HG02885 (cell line): Measurements from ENCODE around the gene B3GALT4.

ENCODE experiments used
- ATAC-seq: cut with Tn5 transposase; IDR thresholded peaks from one replicate; pipeline ENCODE4 v1.9.1; 2021; ENCODE audit warnings: mild to moderate bottlenecking; ENCODE audit not compliant: unreplicated experiment, poor library complexity

Gene B3GALT4

DNA sequence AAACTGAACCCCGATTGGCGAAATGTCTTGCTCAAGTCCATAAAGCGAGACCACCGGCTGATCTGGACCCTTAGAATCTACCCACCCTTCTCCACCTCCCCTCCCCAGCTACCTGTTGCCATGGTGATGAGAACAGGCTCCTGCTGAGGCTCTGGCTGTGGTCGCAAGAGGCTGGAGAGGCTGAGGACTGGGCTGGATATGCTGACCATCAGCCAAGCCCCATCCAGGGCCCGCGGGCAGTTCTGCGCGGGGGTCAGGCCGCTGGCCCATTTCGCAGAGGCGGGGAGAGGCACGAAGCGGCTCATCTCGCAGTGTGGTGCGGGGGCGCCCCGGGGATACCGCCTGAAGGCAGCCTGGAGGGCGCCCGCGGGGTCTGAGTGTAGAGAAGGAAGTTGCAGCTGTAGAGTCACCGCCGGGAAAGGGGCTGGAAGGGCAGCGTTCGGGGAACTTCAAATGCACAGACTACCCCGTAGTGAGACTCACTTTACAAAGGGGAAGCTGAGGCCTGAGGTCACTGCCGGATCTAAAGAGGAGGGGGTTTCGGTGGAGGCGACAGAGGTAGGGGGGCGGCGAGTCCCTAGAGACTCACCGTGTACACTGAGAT is 36.3 kb downstream of the B3GALT4 start:
- ATAC-seq, result no peak

DNA sequence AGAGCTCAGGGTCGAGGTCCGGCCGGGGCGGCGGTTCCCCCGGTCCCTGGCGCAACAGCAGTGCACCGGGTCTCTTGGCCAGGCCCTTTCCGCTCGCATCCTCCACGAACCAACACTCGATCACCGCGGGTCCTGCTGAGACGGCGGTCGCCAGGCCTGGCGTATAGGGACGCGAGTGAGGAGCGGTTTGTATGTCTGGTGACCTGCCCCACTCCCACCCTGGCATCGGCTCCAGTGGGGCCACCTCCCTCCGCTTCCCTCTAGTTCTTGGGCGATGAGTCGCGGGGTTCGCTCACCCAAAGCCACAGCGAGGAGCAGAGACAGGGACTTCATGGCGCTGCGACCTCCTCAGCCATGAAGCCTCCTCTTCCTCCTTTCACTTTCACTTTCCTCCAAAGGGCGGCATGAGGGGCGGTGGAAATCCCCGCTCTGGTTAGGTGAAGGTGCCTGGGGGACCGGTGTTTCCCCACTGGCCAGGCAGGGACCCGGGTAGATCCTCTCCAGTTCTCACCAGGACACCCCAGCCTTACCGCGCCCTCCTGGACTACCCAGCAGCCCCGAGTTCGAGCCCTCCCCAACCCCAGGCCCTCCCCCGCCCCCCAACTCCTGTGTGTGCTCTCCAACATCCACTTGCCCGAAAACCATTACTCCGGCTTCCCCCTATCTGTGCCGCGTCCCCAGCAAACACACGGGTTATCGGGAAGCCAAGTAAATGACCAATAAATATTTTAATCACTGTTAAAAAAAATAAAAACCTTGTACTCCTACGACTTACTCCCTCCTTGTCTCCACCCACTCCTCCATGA is 37.0 kb downstream of the B3GALT4 start, which contains the start of gene TAPBP:
Gene TAPBP, minus strand, starts transcription at position 370 of the 806 bp plus-strand sequence. Its CDS starts 37 bp downstream, at position 333.
- peak; percentile 33 for ATAC-seq

DNA sequence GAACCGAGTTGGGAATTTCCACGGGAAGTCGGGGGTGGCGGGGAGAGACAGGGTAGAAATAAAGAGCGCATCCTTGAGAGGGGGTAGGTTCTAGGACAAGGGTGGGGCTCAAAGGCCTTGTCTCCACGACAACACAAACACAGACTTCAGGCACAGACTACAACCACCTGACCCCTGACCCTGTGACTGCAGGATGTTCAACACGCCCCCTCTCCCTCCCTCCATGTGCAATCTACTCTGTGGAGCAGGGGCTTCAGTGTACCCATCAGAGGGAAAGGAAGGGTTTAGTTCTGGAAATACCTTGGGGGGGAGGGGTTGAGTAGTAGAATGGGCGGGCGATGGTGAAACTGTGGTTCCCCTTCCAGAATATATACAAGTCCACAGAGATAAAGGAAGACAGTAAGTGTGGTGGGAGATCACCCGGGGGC is 37.6 kb downstream of the B3GALT4 start:
- ATAC-seq, result no peak

DNA sequence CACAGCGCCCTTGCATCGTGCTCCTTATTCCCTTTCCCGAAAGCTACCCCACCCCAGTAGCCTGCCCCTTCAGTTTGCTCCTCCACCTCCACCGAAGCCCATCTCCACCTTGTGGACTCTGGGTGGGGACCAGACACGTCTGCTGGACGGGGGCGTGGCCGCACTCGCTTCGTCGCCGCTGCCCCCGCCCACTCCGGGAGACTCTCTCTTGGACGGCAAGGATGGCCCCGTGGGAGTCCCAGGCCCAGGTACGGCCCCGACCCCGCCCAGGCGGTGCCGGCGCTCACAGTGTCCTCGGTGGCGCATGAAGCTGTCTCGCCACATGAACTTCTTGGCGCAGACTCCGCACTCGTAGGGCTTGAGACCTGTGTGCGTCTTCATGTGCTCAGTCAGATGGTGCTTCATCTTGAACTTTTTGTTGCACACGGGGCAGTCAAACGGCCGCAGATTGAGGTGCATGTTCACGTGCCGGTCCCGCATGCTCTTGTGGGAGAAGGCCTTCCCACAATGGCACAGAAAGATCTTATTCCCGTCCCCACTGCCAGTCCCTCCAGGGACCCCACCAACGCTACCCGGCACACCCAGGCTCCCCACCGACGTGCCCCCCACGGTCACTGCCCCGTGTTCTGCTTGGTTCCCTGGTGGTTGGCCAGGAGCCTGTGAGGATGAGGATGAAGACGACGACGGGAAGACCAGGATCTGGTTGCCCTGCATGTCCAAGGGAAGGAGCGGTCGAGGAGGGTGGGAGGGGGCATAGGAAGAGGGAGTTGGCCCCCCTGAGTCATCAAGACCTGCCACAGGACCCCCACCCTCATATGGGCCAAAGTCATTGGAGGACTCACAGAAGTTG is 38.2 kb downstream of the B3GALT4 start:
- ATAC-seq, result no peak

DNA sequence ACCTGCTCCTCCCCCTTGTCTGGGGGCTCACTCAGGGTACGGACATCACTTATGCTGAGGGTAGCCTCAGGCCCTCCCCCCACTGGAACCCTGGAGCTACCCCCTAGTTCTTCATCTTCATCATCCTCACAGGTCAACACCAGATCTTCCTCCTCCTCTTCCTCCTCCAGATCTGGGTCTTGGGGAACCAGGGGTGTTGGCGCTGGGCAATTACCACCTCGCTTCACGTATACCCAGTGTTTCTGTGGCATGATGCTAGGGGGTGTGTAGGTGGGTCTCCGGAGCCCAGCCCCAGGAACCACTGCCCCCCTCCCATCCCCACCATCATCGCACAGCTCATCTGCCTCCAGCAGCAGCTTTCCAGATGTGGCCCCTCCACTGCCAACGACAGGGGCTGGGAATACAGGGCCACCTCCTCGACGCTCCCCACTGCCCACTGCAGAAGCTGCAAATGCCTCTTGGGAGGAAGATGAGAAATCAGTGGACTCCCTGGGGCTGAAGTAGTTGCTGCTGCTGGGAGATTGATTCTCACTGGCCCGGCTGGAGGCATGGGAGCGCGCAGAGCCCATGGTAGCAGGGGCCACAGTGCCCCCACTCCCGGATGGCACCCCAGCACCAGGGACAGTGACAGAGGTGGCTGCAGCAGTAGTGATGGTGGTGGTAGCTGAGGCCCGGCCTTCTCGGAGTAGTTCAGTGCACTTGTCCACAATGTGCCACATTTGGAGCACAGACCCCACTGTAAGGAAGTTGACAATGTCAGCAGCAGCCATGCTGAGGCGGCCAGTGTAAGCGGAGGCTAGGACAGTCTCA is 39.1 kb downstream of the B3GALT4 start:
- no peak for ATAC-seq

DNA sequence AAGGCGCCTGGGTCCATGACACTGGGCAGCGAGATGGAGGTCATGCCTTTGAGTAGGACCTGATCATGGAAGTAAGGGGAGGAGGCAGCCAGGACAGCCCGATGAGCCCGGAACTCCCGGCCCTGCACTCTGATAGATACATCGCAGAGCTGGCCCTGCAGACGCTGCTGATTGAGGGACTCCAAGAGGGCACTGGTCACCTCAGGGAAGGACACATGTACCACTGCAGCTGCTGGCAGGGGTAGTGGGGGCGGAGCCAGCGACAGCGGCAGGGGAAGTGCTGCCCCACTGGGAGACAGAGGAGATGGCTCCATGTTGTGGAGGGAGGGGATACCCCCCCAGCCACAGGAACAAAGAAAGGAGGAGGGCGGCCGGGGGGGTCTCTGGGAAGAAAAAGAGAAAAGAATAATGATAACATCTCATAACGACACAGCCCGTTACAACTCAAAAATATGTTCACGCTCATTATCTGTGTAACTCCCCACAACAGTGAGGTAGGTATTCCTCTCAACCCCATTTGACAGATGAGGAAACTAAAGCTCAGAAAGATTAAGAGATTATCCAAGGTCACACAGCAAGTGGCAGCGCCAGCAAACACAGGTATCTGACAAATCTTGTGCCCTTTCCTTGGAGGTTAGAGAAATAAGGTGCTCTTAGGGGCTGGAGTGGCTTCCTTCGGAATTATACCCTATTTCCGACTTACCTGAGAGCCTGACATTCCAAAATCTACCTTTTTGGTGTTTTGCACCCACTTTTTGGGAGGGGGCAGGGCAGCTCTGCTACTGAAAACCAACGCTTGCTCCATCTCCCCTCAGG is 39.9 kb downstream of the B3GALT4 start:
- ATAC-seq, result no peak

DNA sequence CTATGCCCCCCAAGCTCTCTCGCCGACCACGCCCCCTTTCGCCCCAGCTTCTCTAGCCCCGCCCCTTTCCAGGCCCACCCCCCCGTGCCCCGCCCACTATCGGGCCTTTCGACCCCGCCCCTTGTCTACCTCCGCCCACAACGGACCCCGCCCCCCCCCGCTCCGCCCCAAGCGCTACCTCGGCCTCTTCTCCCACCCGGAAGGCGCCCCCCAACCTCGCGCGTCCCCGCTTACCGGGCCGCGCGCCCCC is 40.4 kb downstream of the B3GALT4 start:
- ATAC-seq, result no peak

DNA sequence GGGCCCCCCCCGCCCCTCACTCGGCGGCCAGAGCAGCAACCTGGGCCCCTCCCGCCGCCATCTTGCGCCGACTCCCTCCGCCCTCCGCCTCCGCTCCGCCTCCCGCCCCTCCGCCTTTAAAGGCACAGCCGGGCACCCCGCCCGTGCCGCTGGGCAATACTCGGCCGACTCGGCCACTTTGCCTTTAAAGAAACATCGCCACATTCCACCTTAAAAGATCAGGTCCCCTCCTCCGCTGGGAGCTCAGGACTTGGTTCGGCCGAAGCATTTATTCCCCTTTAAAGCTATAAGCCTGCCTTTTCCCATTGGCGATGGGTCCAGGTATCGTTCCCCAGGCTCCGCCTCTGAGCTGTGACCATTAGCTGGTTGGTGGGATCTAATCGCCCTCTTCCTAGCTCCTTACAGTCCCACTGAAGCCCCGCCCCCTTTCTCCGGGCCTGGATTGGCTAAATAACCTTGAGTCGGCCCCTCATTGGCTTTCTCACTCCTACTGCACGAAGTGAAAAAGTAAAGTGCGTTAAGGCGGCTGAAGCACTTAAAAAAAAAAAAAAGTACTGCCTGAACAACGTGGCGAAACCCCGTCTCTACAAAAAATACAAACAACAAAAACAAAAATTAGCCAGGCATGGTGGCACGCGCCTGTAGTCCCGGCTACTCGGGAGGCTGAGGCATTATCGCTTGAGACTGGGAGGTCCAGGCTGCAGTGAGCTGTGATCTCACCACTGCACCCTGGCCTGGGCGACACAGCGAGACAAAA is 40.9 kb downstream of the B3GALT4 start, which contains the start of gene ZBTB22:
Gene ZBTB22, minus strand, starts transcription at position 76 of the 757 bp plus-strand sequence. CDS start 828 bp downstream, outside the sequence.
- ATAC-seq, result peak; percentile 56

DNA sequence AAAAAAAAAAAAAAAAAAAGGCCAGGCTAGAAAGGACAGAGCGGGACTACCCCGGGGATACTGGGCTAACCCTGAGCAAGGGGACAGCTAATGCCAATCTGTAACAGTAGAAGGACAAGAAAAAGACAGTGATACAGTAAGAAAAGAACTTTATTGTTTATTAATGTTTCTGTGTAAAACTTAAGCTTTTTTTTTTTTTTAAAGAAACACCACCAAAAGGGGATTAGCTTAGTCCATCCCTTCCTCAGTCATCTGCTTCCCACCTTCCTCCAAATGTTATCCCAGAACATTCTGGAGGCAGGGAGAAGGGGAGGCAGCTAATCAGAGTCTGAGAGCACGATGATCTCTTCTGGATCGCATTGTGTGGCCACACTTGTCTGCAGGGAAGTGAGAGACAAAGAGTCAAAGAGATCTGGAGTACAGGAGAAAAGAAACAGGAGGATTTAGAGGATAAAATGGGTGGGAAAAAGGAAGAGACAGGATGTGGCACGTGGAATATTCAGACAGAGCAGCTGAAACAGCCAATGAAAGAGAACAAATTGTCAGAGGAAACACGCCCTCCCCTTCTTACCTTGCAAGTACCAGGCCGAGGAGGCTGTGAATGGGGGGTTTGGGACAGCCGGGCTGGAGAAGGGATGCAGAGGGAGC is 41.6 kb downstream of the B3GALT4 start:
- no peak for ATAC-seq

DNA sequence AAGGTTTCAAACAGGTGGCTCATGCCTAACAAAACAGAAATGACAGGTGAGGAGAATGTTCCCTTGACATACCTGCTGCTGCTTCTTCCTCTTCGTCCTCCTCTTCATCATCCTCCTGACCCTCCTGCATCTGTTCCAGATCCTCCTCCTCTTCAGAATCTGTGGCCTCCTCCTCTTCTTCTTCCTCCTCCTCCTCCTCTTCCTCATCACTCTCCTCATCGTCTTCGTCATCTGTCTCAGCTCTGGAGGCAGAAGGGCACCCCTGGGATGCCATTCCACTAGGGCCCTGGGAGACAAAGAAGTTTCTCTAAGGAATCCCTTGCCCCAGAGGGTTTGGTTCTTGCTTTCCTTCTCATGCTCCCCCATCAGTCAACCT is 43.0 kb downstream of the B3GALT4 start:
- no peak for ATAC-seq

DNA sequence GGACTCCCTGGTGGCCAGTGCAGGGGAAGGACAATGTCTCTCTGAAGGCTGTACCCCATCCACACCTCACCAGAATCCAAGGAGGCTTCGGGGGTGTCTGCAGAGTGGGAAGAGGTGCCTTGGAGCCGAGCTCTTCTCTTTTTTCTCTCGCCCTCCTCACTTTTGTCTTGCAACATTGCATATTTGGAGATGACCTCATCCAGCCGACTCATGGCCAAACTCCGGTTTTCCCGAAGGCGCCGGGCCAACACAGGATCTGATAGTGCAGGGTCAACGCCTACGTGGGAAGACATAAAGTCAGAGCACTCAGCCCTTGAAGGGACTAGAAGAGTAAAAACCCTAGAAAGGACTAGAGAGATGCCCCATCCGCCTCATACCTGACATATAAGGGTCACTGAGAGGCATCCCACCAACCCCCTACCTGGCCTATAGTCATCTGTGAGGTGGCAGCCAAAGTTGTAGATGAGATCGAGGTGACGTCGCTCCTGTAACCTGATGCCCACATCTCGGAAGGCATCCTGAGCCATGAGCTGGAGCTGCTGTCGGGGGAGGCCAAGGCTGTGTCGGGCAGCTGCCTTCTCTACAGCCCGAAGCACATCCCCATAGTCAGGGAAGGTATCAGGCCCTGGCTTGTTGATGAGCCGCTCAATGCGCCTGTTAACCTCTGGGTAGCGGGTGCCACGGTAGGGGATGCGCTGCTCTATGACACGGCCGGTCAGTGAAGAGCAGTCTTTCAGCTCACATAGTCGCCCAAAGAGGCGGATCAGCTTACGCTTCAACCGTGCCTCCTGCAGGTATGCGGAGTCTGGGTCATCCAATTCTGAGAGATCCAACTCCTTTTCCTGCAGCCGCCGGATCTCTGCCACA is 43.6 kb downstream of the B3GALT4 start:
- ATAC-seq, result no peak

DNA sequence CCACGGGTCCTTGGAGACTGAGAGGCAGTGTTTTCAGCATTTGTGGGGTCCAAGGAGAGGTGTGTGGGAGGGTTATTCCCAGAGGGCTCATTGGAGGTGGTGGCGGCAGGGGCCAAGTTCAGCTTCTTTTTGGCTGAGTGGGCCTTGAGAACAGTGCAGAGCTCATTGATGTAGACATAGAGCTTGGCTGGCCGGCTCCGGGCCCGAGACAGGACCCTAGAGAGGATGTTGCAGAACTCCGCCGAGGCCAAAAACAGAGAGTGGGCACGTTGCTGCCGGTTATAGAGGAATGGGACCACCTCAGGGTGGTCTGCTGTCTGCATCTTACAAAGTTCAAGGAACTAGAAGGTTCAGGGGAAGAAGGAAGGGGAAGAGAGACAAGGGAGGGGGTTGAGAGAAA is 44.3 kb downstream of the B3GALT4 start:
- no peak for ATAC-seq

DNA sequence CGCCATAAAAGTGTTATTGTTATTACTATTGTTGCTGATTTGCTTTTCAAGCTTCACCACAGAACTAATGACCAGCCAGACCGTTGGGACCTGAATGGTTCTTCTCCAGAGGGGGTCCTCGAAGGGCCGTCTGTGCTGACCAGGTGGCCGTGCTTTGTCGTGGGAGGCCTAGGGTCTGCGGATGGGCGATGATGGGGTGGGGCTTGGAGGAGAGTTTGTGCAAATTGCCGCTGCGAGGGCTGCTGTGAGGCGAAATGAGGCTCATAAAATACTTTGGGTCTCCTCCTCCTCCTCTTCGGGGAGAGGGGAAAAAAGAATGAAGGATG is 46.7 kb downstream of the B3GALT4 start:
- ATAC-seq, result peak; percentile 8

DNA sequence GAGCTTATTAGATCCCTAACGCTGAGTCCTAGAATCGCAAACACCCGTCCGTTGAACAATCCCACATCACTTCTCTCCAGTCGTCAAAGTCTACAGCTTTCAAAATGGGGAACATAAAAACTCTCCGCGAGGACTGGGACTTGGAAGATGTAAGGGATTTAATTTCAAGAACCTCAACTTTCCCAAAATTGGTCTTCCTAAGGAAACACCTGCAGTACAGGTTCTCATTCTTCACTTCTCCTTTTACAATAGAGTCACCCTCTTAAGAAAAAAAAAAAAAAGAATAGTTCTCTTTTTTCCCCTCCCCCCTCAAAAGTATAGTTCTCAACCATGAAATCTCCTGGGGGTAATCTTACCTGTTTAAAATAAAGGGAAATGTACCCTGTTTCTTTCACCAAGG is 47.2 kb downstream of the B3GALT4 start:
- ATAC-seq, result no peak
